HG03342 (cell line): ENCODE data around the gene PLCD1.
"Not testable (repeated sequence)": the region's sequence is repeated elsewhere in the genome, so short reads cannot be mapped to it uniquely, and the experiment has no call there.

ENCODE experiments used
- ATAC-seq: cut with Tn5 transposase; IDR thresholded peaks from one replicate; pipeline ENCODE4 v1.9.1; 2021; ENCODE audit warnings: mild to moderate bottlenecking, moderate library complexity; ENCODE audit not compliant: unreplicated experiment

The PLCD1 gene

DNA sequence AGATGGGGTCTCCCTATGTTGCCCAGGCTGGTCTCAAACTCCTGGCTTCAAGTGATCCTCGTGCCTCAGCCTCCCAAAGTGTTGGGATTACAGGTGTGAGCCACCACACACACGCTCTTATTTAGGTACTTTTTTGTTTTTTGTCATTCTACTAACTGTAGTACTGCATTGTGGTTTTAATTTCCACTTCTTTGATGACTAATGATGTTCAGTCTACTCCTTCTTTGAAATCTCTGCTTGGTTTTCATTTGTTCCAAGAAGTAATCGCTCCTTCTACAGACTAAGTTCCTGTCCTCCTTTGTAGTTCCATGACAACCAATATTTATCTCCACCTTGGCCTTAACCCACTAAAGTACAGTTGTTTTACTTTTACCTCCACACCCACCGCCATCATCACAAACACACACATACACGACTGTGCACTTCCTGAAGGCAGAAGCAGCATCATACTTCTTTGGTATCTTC, 9.0 kb upstream of the PLCD1 start:
- no peak for ATAC-seq

DNA sequence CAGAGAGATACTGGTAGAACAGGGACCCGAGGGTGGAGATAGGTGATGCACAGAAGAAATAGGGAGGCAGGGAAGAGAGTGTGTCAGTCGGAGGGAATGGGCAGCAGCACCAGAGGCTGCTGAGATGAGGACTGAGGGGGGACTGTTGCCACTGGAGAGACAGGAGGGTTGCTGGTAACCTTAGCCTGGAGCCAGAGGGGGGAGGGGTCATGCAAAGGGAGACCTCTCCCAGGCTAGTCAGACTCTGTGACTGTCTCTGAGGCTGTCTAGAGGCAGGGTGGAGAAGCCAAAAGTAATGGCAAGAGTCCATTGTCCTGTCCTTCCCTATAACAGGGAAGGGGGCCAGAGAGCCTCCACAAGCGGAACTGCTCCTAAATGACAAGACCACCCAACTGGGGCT, 7.5 kb upstream of the PLCD1 start:
- no peak for ATAC-seq

DNA sequence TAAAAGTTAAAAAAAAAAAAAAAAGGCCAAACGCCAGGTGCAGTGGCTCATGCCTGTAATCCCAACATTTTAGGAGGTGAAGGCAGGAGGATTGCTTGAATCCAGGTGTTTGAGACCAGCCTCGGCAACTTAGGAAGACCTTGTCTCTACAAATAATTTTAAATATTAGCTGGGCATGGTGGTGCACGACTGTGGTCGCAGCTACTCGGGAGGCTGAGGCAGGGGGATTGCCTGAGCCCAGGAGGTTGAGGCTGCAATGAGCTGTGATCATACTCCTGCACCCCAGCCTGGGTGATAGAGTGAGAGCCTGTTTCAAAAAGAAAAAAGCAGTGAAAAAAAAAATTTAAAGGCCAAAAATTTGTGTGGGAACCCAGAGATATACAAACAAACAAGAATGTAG, 6.8 kb upstream of the PLCD1 start:
- no peak for ATAC-seq

- not testable (repeated sequence) for ATAC-seq
These were observed 4.9 kb upstream of the PLCD1 start for GRCh38 chr3:38034335-38034734.

DNA sequence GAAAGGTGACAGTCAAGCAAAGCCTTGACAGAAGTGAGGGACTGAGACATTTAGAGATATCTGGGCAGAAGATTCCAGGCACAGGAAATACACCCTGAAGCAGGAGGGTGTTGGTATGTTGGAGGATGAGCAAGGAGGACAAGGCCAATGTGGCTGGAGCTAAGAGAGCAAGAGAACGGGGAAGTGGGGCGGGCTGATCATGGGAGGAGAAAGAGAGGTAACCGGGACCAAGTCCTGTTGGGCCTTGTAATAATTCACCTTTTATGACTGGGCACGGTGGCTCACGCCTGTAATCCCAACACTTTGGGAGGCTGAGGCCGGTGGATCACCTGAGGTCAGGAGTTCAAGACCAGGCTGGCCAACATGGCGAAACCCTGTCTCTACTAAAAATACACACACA, 4.1 kb upstream of the PLCD1 start:
- ATAC-seq, result not testable (repeated sequence)

- no peak for ATAC-seq
These were observed 3.0 kb upstream of the PLCD1 start for GRCh38 chr3:38032328-38032865.

- ATAC-seq, result no peak
These were observed 1.9 kb upstream of the PLCD1 start for GRCh38 chr3:38031022-38031994.

GRCh38 chr3:38030126-38031021, 932 bp upstream of the PLCD1 start:
- no peak for ATAC-seq

DNA sequence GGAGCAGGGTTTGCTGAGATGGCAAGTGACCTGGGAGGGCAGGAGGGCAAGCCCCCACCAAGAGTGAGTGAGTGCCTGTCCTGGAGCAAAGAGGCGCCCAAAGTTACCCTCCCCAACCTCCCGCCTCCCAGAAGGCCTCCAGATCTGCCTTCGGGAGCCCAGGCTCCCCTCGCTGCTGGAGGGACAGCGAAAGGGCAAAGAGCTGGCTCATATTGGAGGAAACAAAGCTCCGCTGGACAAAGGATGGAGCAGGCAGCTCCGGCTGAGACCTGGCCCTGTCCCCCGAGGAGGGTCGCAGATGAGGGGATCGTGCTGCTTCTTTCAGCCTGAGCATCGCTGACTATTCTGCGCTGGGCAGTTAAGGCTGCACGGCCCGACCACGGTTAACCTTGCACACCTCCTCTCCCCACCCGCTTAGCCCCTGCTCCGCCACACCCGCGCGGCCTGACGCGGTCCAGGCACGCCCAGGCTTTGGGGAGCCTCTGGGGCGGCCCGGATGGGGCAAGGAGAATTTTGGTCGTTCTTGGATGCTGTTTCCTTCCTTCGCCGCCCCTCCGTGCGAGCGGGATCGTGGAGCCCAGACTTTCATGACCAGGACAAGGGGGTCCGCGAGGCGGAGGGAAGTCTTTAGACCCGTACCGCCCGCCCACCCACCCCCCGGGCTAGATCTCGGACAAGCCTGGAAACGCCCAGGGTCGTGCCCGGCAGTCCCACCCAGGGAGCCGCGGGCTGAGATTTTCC, 651 bp downstream of the PLCD1 start:
- no peak for ATAC-seq

DNA sequence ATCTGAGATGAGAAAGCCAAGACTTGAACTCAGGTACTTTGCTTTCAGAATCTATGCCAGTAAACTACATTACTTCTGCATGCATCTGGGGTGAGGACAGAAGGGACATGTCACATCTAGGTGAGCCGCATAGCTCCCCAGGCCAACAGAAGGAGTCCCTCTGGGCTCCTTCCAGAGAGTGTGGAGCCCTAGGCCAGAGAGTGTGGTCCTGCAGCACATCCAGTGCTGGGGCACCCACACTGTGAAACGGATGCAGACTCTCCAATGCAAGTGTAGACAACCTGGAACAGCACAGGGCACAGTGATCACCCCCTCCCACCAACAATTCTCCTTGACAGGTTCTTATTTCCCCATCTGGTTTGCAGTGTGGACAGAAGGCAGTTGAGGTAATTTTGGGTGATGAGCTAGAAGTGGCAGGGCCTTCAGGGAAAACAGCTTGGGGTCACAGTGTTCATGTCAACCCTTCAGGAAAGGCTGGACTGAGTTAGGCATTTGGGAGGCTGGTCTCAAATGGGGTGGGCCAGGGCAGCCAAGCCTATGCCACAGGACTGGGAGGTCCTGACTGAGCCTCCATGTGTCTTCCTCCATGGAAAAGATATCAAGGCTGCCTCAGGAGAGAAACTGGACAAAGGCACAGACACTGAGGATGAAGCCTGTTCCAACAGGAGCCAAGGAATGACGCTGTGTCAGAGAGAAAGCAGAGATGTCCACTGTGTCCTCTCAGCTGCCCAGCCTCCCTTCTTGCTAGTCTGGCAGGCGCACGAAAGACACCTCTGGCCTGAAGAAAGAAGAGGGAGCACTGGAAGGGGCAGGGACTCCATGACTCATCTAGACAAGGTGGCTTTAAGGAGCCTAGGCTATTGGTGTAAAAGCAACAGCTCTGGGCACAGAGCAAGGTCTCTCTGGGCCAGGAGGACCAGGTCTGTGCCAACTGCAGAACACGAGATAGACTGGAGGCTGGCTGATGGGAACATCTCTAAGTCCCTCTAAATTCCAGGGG, 1.7 kb downstream of the PLCD1 start:
- ATAC-seq, result no peak

- no peak for ATAC-seq
These were observed 2.6 kb downstream of the PLCD1 start for GRCh38 chr3:38026856-38027255.

DNA sequence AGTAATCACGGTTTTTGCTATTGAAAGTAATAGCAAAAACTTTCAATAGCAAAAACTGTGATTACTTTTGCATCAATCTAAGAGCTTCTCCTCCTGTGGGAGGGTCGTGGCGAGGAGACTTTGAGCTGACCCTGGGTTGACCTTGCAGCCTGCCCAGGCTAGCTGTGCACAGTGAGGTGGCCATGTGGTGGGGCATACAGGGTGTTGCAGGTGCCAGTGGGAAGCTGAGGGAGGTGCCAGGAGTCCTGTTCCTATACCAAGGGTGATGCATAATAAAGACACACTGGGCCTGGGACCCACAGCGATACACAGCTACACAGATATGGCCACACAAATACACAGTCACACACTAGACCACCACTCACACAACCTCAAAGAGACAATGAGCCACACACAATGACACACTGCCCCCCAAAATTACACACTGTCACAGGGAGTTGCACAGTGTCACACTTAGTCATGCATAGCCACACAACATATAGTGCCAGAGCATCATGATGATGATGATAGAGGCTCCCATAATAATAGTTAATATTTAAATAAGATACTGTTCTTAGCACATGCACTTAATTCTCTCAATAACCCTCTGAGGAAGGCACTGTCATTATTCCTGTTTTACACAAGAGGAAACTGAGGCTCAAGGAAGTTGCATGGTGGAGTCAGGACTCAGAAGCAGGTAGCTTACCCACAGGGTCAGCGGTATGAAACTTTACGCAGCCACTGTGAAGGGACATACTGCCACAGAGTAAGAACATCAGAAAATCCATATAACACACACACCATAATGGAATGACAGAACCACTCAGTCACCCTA, 6.3 kb downstream of the PLCD1 start:
- no peak for ATAC-seq

GRCh38 chr3:38022301-38022700, 7.1 kb downstream of the PLCD1 start:
- ATAC-seq, result no peak

- no peak for ATAC-seq
These were observed 8.2 kb downstream of the PLCD1 start for GRCh38 chr3:38021196-38021595.

GRCh38 chr3:38020342-38020726, 9.1 kb downstream of the PLCD1 start:
- ATAC-seq, result no peak

GRCh38 chr3:38019658-38020341, 9.6 kb downstream of the PLCD1 start:
- no peak for ATAC-seq

GRCh38 chr3:38018296-38019266, 10.9 kb downstream of the PLCD1 start:
- no peak for ATAC-seq
